ENCODE data around the gene RNF213.
"Not testable (repeated sequence)": the region's sequence is repeated elsewhere in the genome, so short reads cannot be mapped to it uniquely, and the experiment has no call there.

RNF213 gene

DNA sequence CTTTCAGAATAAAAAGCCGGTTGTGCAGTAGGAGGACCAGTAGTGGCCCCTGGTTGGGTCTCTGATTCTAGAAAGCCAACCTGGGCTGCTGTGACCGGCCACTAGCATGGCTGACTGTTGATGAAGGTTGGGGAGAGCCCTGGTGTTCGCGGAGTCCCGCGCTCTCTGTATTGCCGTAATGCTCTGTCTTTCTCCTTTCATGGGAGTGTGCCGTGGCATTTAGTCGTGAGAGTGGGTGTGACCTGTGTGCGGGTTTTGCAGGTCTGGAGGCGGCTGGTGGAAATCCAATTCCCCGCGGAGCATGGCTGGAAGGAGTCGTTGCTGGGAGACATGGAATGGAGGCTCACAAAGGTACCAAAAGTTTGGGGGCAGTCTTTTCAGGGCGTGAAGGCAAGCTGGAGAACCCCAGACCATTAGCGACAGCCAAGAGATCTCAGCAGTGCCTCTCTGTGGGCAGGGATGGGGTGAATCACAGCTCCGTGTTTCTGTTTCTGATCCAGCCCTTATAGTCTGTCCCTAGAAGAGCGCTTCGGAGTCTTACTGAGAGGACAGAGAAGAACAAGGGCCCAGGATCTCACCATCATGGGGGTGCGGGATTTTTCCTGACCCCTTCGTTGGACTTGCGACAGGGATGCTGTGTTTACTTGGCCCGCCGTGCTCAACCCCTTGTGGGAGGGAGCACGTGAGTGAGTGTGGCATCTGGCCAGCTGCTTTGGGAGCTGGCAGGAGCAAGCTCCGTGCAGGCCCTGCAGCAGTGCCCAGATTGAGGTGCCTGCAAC lies 56.5 kb downstream of the RNF213 start:
- DNase-seq (ENCODE audit: extremely low read depth in 1 of 2, low read depth in 1 of 2) = no peak

DNA sequence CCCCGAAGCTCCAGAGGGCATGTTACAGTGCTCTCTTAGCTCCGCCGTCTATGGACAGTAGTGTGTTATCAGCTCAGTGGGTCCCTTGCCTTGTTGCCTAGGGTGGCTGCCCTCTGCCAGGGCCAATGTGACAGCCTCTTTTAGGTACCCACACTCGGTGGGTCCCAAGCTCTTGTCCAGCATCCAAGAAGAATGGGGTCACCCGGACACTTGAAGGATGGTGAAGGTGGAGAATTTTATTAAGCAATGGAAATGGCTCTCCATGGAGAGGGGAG lies 57.0 kb downstream of the RNF213 start:
- no peak for DNase-seq (ENCODE audit: extremely low read depth in 1 of 2, low read depth in 1 of 2)

DNA sequence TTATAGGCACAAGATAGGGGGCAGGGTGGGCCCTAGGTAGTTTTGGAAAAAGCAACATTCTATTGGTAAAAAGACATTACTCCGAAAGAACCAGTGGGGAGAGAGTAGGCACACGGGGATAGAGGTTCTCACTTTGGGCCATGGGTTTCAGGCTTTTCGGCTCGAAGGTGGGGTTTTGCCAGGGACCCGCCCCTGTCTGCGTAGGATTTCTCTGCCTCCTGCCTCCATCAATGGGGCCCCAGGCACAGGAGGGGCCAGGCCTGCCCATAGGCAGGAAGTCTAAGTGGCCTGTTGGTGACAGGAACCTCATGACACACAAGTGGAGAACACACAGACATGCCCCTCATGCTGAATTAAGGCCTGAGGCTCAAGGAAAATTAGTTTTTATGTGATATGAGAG lies 57.5 kb downstream of the RNF213 start:
- no peak for DNase-seq (ENCODE audit: extremely low read depth in 1 of 2, low read depth in 1 of 2)

DNA sequence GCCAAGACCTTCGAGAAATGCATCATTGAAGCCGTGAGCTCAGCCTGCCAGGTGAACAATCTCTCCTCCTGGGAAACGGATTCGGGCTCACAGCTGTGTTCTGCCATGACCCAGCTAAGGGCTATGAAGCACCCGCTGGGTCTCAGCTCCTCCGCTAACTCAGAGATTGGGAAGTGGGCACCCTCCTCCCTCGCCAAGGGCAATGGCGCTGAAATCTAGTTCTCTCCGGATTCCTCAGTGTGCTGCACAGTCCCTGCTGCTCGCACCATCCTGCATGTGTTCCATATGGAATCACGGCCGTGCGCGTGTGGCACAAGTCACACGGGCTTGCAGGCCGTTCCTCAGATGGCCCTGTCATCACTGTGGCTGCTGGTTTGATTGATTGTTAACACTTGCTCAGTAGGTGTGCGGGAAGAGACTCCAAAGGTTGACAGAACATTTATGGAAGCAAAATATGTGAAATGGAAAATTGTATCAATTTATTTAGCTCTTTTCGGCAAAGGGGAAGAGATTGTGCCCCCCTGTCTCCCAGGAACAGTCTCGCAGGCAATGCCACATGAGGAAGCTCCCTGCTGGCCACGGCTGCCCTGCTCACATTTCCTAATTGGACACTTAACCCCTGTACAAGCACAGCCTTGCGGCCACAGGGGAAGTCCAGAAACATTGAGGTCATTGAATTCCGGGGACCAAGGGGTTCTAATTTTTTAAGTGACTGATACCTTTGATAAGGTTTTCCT lies 58.8 kb downstream of the RNF213 start:
- DNase-seq (ENCODE audit: extremely low read depth in 1 of 2, low read depth in 1 of 2) = no peak

DNA sequence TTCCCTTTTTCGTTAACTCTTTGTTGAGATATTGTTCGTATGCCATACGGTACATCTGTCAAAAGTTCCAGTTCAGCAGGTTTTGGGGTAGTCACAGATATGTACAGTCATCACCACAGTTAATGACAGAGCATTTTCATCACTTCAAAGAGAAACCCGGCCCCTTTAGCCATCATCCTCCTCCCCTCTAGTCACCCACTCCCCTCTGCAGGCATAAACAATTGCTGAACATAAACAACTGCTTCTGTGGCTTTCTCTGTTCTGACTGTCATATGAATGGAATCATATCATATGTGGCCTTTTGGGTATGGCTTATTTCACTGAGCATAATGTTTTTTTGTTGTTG lies 59.3 kb downstream of the RNF213 start:
- DNase-seq (ENCODE audit: extremely low read depth in 1 of 2, low read depth in 1 of 2) = no peak

DNA sequence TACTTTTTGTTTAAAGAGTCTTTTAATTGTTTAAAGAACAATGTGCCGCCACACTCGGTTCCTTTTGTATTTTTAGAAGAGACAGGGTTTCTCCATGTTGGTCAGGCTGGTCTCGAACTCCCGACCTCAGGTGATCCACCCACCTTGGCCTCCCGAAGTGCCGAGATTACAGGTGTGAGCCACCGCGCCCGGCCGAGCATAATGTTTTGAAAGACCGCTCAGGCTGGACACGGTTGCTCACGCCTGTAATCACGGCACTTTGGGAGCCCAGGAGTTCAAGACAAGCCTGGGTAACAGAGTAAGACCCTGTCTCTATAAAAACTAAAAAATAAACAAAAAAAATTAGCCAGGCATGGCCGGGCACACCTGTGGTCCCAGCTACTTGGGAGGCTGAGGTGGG lies 59.8 kb downstream of the RNF213 start:
- DNase-seq (ENCODE audit: extremely low read depth in 1 of 2, low read depth in 1 of 2) = no peak

DNA sequence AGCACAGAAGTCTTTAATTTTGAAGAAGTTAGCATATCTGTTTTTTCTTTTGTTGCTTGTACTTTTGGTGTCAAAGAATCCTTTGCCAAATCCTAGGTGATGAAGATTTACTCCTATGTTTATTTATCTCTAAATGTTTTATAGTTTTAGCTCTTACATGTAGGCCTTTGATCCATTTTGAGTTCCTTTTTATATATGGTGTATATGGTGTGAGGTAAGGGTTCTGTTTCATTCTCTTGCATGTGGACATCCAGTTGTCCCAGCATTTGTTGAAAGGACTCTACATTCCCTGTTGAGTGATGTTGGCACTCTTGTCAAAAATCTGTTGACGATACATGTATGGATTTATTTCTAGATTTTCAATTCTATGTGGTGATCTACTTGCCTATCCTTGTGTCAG lies 62.2 kb downstream of the RNF213 start:
- no peak for DNase-seq (ENCODE audit: extremely low read depth in 1 of 2, low read depth in 1 of 2)

DNA sequence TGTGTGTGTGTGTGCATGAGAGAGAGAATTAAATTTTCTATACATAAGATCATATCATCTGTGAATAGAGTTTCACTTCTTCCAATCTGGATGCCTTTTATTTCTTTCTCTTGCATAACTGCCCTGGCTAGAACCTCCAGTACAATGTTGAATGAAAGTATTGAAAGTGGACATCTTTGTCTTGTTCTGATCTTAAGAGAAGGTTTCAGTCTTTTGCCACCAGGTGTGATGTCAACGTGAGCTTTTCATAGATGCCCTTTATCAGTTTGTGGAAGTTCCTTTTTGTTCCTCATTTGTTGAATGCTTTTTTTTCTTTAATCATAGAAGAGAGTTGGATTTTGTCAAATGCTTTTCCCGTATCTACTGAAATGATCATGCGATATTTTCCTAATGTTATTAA lies 63.3 kb downstream of the RNF213 start:
- DNase-seq (ENCODE audit: extremely low read depth in 1 of 2, low read depth in 1 of 2) = no peak

DNA sequence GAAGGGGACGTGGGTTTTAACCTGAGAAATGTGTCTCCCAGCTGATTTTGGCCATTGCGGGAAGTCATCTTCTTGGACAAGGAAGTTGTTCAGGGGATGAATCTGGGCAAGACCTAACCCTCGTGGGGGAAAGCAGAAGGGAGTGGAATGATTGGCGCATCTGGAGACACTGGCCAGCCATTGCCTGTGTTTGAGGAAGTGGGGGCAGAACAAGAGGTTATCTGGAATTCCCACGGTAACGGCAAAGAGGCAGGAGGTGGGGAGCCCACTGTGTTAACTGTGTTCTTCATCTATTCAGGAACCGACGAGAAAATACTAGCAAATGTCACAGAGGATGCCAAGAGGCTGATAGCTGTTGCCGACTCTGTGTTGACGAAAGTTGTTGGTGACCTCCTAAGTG lies 66.9 kb downstream of the RNF213 start:
- DNase-seq (ENCODE audit: extremely low read depth in 1 of 2, low read depth in 1 of 2) = no peak

DNA sequence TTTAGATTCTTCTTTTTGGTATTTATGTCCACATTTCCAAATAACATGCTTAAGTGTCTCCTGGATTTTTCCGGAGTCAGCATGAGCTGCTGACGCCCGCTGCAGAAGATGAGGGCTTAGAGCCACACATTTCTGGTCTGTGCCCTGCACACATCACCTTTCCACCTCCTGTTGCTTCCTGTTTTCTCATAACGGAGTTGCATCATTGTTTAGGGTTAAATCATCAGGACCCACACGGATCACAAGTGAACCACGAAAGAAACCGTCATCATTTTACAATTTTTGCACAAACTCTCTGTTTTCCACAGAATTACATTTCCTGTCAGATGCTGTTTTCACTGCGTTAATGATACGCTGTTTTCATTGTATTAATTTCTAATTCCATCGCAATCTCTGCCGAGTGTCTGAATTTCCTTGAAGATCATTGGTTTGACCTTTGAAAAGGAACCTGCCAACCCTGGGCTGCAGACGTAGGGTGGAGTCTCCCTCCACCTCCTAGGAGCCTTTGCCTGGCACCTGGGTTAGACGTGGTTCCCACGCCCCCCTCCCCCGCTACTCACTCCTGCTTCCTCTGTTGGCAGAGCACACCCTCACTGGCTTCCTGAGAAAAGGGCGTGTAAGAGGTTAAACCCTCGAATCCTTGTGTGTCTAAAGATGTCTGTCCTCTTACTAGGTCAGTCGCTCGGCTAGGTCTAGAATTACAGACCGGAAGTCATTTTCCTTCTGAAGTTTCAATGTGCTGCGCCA lies 68.2 kb downstream of the RNF213 start:
- DNase-seq (ENCODE audit: extremely low read depth in 1 of 2, low read depth in 1 of 2) = no peak

DNA sequence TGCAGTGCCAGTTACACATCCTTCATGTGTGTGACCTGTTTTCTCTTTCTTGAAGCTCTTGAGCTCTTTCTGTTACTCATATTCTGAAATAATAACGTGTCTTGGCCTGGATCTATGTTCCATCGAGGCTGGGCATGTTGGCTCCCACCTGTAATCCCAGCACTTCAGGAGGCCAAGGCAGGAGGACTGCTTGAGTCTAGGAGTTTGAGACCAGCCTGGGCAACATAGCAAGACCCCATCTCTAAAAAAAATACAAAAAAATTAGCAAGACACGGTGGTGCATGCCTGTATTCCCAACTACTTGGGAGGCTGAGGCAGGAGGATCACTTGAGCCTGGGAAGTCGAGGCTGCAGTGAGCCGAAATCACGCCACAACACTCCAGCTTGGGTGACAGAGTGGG lies 68.8 kb downstream of the RNF213 start:
- DNase-seq (ENCODE audit: extremely low read depth in 1 of 2, low read depth in 1 of 2) = not testable (repeated sequence)

DNA sequence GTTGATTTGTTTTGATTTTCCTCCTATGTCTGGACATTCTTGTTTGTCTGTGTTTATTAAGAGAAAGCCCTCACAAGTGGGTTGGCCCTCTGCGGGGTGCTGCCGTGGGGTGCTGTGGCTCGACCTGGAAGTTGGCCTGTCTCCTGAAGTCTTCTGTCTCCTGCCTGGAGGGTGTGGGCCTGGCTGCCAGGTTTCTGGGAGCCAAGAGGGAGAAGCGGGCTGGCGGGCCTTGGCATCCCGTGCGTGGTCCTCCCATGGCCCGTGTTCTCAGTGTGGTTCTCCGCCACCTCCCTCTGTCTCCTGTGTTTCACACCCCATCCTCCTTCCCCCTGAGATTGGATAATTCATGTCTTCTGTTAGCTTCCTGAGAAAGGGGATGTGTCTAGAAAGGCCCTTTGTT lies 69.6 kb downstream of the RNF213 start:
- no peak for DNase-seq (ENCODE audit: extremely low read depth in 1 of 2, low read depth in 1 of 2)

DNA sequence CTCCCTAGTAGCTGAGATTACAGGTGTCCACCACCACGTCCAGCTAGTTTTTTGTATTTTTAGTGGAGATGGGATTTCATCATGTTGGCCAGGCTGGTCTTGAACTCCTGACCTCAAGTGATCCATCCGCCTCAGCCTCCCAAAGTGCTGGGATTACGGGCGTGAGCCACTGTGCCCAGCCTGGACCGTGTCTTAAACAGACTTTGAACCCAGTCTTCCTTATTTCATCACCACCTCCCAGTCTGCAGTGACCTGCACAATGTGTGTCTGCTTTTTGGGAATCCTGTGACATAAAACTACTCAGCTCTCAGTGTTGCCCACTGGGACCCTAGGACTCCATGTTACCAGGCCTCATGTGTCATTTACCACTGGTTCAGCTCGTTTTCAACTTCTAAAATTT lies 70.3 kb downstream of the RNF213 start:
- not testable (repeated sequence) for DNase-seq (ENCODE audit: extremely low read depth in 1 of 2, low read depth in 1 of 2)

DNA sequence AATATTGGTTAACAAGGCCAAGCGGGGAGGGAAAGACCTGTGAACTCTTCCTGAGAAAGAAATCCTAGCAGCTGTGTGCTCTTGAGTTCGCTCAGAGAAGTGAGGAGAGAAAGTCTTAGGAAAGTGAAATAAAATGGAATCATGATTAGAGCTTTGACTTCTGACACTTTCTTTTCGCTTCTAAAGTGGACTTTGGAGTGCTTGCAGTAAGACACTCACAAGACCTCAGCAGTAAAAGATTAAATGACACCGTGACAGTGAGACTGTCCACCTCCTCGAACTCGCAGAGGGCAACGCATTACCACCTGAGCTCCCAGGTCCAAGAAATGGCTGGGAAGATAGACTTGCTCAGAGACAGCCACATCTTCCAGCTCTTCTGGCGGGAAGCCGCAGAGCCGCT lies 71.2 kb downstream of the RNF213 start:
- DNase-seq (ENCODE audit: extremely low read depth in 1 of 2, low read depth in 1 of 2) = no peak

DNA sequence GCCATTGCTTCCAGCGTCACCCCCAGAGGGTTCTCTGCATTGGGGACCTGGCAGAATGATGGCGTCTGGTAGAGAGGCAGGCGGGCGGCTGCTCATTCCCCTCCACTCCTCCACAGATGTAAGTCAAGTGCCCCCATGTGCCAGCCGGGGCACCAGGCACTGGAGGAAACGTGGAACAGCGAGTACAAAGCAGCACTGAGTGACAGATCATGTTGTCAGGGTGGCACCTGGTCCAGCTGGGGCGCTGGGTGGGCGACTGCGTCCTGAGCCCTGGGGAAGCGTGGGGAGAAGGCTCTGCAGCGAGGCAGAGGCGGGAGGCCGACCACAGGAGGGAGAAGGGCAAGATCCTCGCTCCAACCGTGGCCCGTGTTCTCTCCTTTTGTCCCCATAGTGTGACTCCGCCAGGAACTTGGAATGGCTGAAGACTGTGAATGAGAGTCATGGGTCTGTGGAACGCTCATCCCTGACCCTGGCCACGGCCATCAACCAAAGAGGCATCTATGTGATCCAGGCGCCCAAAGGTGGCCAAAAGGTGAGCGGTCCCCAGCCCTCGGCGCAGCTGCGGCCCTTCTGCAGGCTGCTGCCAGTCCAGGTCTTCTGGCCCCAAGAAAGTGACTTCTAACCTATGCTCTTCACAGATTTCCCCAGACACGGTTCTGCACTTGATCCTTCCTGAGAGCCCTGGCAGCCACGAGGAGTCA lies 76.7 kb downstream of the RNF213 start:
- DNase-seq (ENCODE audit: extremely low read depth in 1 of 2, low read depth in 1 of 2) = no peak

DNA sequence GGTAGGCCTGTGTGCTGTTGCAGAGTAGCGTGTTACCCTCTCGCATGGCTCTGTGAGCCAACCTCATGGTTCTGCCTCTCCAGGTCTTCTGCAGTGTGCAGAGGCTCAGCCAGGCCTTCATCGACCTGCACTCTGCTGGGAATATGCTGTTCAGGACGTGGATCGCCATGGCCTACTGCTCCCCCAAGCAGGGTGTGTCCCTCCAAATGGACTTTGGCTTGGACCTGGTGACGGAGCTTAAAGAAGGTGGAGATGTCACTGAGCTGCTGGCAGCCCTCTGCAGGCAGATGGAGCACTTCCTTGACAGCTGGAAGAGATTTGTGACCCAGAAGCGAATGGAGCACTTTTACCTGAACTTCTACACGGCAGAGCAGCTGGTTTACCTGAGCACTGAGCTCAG lies 78.5 kb downstream of the RNF213 start:
- no peak for DNase-seq (ENCODE audit: extremely low read depth in 1 of 2, low read depth in 1 of 2)

DNA sequence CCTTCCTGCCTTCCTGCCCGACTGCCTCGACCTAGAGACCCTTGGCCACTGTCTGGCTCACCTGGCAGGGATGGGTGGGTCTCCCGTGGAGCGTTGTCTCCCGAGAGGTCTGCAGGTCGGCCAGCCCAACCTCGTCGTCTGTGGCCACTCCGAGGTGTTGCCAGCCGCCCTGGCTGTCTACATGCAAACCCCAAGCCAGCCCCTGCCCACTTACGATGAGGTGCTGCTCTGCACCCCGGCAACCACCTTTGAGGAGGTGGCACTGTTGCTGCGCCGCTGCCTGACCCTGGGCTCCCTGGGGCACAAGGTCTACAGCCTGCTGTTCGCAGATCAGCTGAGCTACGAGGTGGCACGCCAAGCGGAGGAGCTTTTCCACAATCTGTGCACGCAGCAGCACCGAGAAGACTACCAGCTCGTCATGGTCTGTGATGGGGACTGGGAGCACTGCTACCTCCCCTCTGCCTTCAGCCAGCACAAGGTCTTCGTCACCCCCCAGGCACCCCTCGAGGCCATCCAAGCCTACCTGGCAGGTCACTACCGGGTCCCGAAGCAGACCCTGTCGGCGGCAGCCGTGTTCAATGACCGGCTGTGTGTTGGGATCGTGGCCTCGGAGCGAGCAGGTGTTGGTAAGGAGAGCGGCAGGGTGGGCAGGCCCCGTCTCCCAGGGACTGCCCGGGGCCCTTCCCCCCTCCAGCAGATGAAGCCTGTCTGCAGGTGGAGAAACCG lies 79.2 kb downstream of the RNF213 start:
- no peak for DNase-seq (ENCODE audit: extremely low read depth in 1 of 2, low read depth in 1 of 2)

DNA sequence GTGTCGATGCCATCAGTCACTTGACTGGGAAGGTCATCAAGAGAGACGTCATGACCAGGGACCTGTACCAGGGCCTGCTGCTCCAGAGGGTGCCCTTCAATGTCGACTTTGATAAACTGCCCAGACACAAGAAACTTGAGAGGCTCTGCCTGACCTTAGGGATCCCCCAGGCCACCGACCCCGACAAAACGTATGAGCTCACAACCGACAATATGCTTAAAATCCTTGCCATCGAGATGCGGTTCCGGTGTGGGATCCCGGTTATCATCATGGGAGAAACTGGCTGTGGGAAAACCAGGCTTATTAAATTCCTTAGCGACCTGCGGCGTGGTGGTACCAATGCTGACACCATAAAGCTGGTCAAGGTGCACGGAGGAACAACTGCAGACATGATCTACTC lies 84.7 kb downstream of the RNF213 start:
- no peak for DNase-seq (ENCODE audit: extremely low read depth in 1 of 2, low read depth in 1 of 2)

DNA sequence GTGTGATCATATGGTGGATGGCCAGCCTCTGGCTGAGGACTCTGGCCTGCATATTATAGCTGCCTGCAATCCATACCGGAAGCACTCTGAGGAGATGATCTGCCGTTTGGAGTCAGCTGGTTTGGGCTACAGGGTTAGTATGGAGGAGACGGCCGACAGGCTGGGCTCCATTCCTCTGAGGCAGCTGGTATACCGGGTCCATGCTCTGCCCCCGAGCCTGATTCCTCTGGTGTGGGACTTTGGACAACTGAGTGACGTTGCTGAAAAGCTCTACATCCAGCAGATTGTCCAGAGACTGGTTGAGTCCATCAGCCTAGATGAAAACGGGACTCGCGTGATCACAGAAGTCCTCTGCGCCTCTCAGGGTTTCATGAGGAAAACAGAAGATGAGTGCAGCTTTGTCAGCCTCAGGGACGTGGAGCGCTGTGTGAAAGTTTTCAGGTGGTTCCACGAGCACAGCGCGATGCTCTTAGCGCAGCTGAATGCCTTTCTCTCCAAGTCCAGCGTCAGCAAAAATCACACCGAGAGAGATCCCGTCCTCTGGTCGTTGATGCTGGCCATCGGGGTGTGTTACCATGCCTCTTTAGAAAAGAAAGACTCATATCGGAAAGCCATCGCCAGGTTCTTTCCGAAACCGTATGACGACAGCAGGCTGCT lies 85.3 kb downstream of the RNF213 start:
- no peak for DNase-seq (ENCODE audit: extremely low read depth in 1 of 2, low read depth in 1 of 2)

DNA sequence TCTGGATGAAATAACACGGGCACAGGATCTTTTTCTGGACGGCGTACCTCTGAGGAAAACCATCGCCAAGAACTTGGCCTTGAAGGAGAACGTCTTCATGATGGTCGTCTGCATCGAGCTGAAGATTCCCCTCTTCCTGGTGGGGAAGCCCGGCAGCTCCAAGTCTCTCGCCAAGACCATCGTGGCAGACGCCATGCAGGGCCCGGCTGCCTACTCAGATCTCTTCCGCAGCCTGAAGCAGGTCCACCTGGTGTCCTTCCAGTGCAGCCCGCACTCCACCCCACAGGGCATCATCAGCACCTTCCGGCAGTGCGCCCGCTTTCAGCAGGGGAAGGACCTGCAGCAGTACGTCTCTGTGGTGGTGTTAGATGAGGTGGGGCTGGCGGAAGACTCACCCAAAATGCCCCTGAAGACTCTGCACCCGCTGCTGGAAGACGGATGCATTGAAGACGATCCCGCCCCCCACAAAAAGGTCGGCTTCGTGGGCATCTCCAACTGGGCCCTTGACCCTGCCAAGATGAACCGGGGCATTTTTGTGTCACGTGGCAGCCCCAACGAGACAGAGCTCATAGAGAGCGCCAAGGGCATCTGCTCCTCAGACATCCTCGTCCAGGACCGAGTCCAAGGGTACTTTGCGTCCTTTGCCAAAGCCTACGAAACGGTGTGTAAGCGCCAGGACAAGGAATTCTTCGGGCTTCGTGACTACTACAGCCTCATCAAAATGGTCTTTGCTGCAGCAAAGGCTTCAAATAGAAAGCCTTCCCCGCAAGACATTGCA lies 86.0 kb downstream of the RNF213 start:
- no peak for DNase-seq (ENCODE audit: extremely low read depth in 1 of 2, low read depth in 1 of 2)

All from activated CD8-positive, alpha-beta memory T cell treated with anti-CD3 and anti-CD28 coated beads for 1 hour (primary cell).